ENCODE measurements around the gene BANK1. TPM values are rescaled to one million over a fixed set of nuclear protein-coding genes. Genes with fewer than 3 reads are reported as not detected.
"Not testable (repeated sequence)": the region's sequence is repeated elsewhere in the genome, so short reads cannot be mapped to it uniquely, and the experiment has no call there.

The BANK1 gene
- total RNA-seq, 4 donors from 2014 or later, result 3.2 to 7.7 (median 6.9) TPM

GRCh38 chr4:101865501-101866062, 75.1 kb downstream of the BANK1 start:
- ATAC-seq (ENCODE audit: low FRiP score) (no peak), DNase-seq (ENCODE audit: low spot score) (no peak)
- TF ChIP-seq CTCF (IDR thresholded peaks at IDR 0.05), result no peak

- TF ChIP-seq CTCF (IDR thresholded peaks at IDR 0.05), result no peak
- no peak for DNase-seq (ENCODE audit: low spot score)
- ATAC-seq (ENCODE audit: low FRiP score), result no peak
Observed at GRCh38 chr4:101870874-101871273, 80.3 kb downstream of the BANK1 start.

GRCh38 chr4:101871962-101872676, 81.6 kb downstream of the BANK1 start:
- TF ChIP-seq CTCF (IDR thresholded peaks at IDR 0.05), result no peak
- ATAC-seq (ENCODE audit: low FRiP score), result no peak
- DNase-seq (ENCODE audit: low spot score), result no peak

GRCh38 chr4:101885574-101885973, 95.0 kb downstream of the BANK1 start:
- DNase-seq (ENCODE audit: low spot score) (no peak), ATAC-seq (ENCODE audit: low FRiP score) (no peak)
- TF ChIP-seq CTCF (IDR thresholded peaks at IDR 0.05), result no peak

DNA sequence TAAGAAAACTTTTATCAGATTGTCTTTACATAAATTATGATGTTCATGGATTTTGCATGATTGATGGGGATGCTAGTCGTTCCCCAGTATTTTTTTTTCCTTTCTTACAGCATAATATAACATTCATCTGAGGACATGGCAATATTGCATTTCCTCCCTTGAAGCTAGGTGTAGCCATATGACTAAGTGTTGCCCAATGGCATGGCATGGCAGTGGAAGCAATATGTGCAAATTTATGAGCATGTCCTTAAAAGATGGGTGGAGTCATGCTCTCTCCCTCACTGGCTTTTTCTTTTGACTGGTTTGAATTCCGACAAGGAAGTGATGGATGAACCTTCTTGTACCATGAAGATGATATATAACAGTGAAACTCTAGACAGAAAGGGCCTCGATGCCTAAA, 96.3 kb downstream of the BANK1 start:
- no peak for DNase-seq (ENCODE audit: low spot score)
- no peak for TF ChIP-seq CTCF (IDR thresholded peaks at IDR 0.05)
- no peak for ATAC-seq (ENCODE audit: low FRiP score)

DNA sequence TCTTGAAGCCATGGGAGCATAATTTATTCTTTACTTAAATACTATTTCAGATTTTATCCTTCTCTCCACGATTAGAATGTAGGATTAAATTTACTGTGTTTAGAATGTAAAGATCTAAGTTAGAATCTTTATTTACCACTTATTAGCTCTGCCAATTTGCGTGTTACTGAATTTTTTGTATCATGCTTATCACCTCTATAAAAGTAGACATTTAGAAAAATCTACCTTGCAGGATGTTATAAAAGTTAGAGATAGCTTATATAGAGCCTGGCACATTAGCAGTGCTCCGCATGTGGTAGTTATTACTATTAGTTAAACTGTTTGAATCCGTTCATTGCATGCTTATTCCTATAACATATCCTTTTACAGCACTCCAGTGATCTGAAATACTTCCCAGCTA, 97.9 kb downstream of the BANK1 start:
- TF ChIP-seq CTCF (IDR thresholded peaks at IDR 0.05), result no peak
- DNase-seq (ENCODE audit: low spot score) (no peak), ATAC-seq (ENCODE audit: low FRiP score) (no peak)

DNA sequence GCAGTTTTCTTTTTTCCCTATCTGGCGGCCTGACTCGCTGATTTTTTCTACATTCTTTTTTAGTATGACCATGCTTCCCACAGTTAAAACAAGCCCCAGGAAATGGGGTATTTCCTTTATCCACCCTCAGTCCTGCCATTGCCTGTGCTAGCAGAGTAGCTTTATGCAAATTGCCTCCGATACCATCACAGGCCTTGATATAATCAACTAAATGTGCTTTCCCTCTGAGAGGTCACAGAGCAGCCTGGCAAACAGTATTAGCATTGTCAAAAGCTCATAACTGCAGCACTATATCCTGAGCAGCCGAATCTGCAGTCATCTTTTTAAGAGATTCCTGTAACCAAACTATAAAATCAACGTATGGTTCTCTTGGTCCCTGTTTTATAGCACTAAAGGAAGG, 115.0 kb downstream of the BANK1 start:
- DNase-seq (ENCODE audit: low spot score); ATAC-seq (ENCODE audit: low FRiP score): not testable (repeated sequence)

Data from omental fat pad (tissue), 4 donors.